ENCODE measurements around the gene EXO1.

EXO1 gene

GRCh38 chr1:241891296-241891695, 43.3 kb downstream of the EXO1 start:
- no peak for DNase-seq (ENCODE audit: low read depth in 2 of 2)

DNA sequence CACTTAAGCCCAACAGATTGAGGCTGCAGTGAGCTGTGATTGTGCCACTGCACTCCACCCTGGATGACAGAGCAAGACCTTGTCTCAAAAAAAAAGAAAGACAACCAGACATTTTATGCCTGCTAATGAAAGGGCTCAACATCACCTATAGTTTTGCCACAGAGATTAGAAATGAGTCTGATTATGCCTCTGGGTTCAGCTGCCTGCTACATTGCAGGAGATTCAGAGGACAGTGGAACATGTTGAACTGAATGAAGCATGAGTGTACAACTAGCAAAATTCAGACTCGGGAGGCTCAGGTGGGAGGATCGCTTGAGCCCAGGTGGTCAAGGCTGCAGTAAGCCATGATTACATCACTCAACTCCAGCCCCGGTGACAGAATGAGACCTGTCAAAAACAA, 46.0 kb downstream of the EXO1 start:
- DNase-seq (ENCODE audit: low read depth in 2 of 2), result no peak

DNA sequence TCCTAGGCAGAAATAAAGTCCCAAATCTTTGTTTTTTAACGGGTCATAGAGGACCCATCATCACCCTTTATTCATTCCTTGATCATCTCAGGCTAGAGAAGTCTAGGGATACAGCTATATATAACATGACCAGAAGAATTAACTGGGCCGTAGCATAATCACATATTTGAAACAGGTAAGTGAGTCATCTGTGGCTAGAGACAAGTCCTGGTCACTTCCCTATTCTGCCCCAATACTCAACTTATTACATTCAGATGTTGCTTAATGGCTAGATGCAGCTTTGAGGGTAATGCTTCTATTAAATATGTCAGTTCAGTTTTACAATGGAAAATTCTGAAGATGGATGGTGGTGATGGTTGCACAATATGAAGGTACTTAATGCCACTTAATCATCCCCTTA, 47.0 kb downstream of the EXO1 start:
- DNase-seq (ENCODE audit: low read depth in 2 of 2), result no peak

GRCh38 chr1:241896670-241896962, 48.6 kb downstream of the EXO1 start:
- no peak for DNase-seq (ENCODE audit: low read depth in 2 of 2)

- DNase-seq (ENCODE audit: low read depth in 2 of 2), result no peak
Observed at GRCh38 chr1:241899210-241899609, 51.2 kb downstream of the EXO1 start.

- DNase-seq (ENCODE audit: low read depth in 2 of 2), result no peak
Observed at GRCh38 chr1:241900381-241900780, 52.4 kb downstream of the EXO1 start.

- no peak for DNase-seq (ENCODE audit: low read depth in 2 of 2)
Observed at GRCh38 chr1:241902391-241903065, 54.5 kb downstream of the EXO1 start.

- no peak for DNase-seq (ENCODE audit: low read depth in 2 of 2)
Observed at GRCh38 chr1:241916196-241916595, 68.2 kb downstream of the EXO1 start.

GRCh38 chr1:241917487-241917886, 69.5 kb downstream of the EXO1 start:
- DNase-seq (ENCODE audit: low read depth in 2 of 2), result no peak

DNA sequence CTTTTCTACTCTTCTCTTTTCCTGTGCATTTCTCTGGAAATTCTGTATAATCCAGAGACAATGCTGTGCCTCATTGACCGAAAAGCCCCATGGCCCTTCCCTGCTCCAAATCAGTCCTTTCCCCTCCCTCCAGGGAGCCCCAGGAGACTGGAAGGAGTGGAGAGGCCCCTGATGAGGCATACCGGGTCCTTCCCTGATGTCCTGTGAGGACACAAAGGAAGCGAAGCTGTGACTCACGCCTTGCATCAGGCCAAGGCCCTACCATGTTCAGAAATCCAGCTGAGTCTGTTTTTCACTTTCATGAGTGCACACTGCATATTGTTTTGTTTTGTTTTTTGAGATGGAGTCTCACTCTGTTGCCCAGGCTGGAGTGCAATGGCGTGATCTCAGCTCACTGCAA, 70.9 kb downstream of the EXO1 start:
- no peak for DNase-seq (ENCODE audit: low read depth in 2 of 2)

DNA sequence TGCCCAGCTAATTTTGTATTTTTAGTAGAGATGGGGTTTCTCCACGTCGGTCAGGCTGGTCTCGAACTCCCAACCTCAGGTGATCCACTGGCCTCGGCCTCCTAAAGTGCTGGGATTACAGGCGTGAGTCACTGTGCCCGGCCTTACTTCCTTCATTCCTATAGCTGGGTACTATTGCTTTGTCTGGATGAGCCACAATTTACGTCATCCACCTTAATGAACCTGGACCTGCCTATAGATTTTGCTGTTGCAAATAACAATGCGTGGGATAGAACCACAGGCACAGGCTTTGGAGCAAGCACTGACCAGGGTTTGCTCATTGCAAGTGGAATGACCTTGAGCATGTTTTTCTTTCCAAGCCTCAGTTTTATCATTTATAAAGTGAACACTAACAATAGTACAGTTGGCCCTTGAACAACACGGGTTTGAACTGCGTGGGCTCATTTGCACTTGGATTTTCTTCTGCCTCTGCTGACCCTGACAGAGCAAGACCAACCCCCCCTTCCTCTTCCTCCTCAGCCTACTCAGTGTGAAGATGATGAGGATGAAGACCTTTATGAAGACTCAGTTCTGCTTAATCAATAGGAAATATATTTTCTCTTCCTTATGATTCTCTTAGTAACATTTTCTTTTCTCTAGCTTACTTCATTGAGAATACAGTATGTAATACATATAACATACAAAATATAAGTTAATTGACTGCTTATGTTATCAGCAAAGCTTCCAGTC, 76.2 kb downstream of the EXO1 start:
- no peak for DNase-seq (ENCODE audit: low read depth in 2 of 2)

DNA sequence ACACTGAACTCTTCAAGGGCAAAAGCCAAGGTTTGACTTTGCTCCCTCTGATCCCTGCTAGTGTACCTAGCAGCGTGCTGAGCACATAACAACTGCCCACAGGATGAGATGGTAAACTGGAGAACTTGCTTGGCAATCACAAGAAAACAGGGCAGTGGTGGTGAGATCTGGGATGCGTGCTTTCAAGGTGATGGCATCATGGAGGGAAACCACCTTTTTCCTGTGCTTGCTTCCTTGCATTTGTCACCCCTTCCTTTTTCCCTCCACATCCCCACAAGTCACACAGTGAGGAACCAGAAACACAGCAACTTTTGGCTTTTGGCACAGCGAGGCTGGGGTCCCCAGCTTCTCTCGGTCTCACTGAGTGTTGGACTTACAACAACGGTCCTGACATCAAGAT, 78.1 kb downstream of the EXO1 start:
- DNase-seq (ENCODE audit: low read depth in 2 of 2), result no peak

DNA sequence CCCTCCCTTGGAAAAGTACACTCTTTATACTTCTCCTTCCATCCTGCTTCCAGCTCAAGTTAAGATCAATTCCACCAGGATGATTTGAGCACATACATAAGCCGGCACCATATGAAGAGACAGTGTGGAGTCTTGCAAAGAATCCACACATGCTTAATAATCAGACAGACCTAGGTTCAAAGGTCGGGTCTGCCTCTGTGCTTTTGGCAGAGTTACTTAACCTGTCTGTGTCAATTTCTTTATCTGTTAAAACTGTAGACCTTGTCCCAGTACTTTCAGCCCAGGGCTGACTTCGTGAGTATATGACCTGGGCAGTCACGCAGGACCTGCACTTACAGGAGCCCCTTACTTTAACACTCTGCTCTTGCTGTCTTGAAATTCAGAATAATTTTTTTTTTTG, 79.3 kb downstream of the EXO1 start:
- DNase-seq (ENCODE audit: low read depth in 2 of 2), result no peak

DNA sequence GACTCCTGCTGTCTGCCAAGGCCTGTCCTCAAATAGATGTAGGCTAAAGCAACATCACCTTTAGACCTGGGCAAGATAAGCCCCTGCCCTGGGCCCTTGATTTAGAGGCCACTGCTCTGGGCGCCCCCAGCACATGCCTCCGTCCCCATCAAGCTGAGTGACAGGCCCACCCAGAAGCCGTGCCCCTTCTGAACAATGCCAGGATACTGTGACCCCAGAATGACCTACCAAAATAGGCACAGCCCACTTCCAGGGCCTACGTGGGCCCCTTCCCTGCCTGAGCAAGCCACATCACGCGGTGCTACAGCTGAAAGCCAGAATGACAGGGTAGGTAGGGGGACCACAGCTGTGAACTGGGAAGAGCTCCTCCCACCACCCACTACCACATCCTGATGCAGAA, 84.8 kb downstream of the EXO1 start:
- DNase-seq (ENCODE audit: low read depth in 2 of 2), result no peak

GRCh38 chr1:241934201-241934848, 86.3 kb downstream of the EXO1 start:
- DNase-seq (ENCODE audit: low read depth in 2 of 2), result no peak

DNA sequence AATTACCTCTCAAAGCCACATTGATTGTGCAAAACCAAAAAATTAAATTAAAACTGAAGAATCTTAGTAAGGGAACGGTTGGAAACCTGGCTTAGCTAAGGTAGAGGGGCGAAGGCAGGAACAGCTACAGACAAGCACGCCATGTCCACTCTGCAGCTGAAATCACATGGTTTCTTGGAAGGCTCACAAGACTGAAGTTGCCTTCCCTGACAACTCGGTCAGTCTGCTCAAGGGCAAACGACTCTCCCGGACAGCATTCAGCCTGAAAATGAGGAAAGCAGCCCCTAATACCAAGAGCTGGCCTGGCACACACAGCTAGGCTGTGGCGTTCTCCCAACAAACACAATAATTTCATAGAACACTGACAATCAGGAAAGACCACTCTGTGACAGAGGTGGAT, 86.9 kb downstream of the EXO1 start:
- no peak for DNase-seq (ENCODE audit: low read depth in 2 of 2)

Data from stimulated activated CD4-positive, alpha-beta T cell treated with anti-CD3 and anti-CD28 coated beads, Interleukin-15, amount 100 ng/mL, for 48 hours (primary cell).